Panc1 (cell line): ENCODE data around the gene SH2D1B.

Source experiments
- POLR2AphosphoS5 ChIP-seq: IDR thresholded peaks from 2 replicates; pipeline ENCODE4 v1.6.1; 2012; ENCODE audit warnings: mild to moderate bottlenecking, low read depth, low read length, moderate library complexity
- SIN3A ChIP-seq: IDR thresholded peaks from 2 replicates; pipeline ENCODE4 v1.6.1; 2012; ENCODE audit warnings: low read depth, mild to moderate bottlenecking, low read length, moderate library complexity, borderline replicate concordance; ENCODE audit not compliant: insufficient read depth
- TF ChIP-seq, protein P1 (sequence below): fragments of 450-650 bp; IDR thresholded peaks from 2 replicates; pipeline ENCODE4 v1.5.1; 2017; ENCODE audit warnings: mild to moderate bottlenecking

DNA sequence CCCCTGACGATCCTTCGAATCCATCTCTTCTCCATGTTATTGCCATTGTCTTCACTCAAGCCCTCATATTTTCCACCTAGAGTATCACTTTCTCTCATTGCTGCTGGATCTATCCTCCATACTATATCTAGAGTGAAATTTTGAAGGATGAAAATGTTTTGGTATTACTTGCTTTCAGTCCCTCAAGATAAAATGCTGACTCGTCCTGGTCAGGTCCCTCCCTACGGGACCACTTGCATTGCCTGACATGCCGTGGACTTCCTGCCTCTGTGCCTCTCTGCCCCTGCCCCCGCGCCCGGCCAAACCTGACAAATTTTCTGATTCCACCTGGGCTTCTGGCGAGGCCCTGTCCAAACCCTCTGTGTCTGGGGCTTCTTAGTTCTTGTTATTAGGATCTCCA is 58.9 kb downstream of the SH2D1B start:
- TF ChIP-seq, protein P1, sequence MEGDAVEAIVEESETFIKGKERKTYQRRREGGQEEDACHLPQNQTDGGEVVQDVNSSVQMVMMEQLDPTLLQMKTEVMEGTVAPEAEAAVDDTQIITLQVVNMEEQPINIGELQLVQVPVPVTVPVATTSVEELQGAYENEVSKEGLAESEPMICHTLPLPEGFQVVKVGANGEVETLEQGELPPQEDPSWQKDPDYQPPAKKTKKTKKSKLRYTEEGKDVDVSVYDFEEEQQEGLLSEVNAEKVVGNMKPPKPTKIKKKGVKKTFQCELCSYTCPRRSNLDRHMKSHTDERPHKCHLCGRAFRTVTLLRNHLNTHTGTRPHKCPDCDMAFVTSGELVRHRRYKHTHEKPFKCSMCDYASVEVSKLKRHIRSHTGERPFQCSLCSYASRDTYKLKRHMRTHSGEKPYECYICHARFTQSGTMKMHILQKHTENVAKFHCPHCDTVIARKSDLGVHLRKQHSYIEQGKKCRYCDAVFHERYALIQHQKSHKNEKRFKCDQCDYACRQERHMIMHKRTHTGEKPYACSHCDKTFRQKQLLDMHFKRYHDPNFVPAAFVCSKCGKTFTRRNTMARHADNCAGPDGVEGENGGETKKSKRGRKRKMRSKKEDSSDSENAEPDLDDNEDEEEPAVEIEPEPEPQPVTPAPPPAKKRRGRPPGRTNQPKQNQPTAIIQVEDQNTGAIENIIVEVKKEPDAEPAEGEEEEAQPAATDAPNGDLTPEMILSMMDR = no peak
- TF ChIP-seq POLR2AphosphoS5 (no peak), SIN3A (no peak)
